HG02798 (cell line): ENCODE measurements around the gene SH2D2A.
"Not testable (repeated sequence)": the region's sequence is repeated elsewhere in the genome, so short reads cannot be mapped to it uniquely, and the experiment has no call there.

Experiments
- ATAC-seq: cut with Tn5 transposase; IDR thresholded peaks from one replicate; pipeline ENCODE4 v1.9.1; 2021; ENCODE audit warnings: mild to moderate bottlenecking; ENCODE audit not compliant: unreplicated experiment, poor library complexity

SH2D2A gene

DNA sequence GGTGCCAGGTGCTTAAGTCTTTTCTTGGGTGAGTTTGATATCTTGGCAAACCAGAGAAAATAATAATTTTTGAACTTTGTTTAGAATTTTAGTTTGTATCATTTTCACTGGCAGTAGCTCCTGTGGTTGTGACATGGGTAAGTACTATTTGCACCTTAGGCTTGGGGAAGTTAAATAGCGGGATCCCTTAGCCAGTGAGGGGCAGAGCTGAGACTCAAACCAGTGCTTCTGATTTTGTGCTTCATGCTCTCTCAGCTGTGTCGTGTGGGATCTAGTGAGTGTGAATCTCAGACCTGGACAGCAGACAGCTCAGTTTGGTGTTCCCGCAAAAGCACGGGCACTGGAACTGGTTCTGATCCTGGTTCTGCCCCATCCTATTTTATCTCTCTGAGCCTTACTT lies 39.7 kb downstream of the SH2D2A start:
- no peak for ATAC-seq

DNA sequence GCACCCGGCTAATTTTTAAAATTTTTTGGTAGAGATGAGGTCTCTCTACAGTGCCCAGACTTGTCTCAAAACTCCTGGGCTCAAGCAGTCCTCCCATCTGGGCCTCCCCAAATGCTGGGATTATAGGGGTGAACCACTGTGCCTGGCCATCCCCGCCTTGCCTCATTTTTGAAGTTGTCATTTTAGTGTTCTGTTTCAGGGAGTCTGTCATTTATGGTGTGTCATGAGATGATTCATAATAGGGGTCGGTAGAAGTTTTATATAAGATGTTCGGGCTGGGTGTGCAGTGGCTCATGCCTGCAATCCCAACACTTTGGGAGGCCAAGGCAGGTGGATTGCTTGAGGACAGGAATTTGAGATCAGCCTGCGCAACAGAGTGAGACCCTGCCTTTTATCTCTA lies 40.8 kb downstream of the SH2D2A start:
- no peak for ATAC-seq

- no peak for ATAC-seq
Measured at GRCh38 chr1:156773607-156774006, 43.0 kb downstream of the SH2D2A start.

- no peak for ATAC-seq
Measured at GRCh38 chr1:156772728-156773497, 43.7 kb downstream of the SH2D2A start.

GRCh38 chr1:156772222-156772621 lies 44.4 kb downstream of the SH2D2A start:
- no peak for ATAC-seq

GRCh38 chr1:156768610-156769295 lies 47.9 kb downstream of the SH2D2A start:
- ATAC-seq = no peak

- peak; percentile 5 for ATAC-seq
Measured at GRCh38 chr1:156767879-156768604, 48.6 kb downstream of the SH2D2A start.

DNA sequence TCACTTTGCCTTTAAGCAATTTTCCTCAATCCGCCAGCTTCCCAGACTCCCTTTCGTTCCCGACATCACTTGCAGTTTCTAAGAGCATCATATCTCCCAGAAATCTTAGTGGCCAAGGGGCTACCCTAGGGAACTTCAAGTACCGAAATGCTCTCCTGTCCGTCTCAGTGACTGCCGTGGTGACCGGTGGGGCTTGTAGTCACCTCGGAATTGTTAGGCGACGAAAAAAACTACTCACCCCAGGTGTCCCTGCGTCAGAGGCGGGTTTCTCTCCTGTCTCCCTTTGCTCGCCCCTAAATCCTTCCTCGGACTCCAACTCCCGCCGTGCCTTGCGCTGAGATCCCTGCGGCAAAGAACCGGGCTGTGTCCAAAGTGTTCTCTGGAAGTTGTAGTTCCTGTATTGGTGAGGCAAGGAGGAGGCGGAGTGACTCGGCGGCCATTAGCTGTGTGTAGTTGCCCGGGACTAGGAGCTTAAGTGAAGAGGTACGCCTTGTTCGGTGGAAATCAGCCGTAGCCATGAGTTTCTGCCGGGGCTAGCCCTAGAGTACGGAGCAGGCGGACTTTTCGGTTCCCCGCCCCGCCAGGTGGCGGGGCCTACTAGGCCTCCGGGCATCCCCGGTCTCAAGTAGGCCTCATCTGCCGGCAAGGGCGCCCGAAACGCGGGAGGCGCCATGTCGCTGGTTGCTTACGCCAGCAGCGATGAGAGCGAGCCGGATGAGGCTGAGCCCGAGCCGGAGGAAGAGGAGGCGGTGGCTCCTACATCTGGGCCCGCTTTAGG lies 49.4 kb downstream of the SH2D2A start, which contains the start of gene PRCC:
Gene PRCC (plus strand): TSS at position 435 of the 778 bp plus-strand sequence. CDS start 237 bp downstream, at position 672.
- peak; percentile 95 for ATAC-seq

DNA sequence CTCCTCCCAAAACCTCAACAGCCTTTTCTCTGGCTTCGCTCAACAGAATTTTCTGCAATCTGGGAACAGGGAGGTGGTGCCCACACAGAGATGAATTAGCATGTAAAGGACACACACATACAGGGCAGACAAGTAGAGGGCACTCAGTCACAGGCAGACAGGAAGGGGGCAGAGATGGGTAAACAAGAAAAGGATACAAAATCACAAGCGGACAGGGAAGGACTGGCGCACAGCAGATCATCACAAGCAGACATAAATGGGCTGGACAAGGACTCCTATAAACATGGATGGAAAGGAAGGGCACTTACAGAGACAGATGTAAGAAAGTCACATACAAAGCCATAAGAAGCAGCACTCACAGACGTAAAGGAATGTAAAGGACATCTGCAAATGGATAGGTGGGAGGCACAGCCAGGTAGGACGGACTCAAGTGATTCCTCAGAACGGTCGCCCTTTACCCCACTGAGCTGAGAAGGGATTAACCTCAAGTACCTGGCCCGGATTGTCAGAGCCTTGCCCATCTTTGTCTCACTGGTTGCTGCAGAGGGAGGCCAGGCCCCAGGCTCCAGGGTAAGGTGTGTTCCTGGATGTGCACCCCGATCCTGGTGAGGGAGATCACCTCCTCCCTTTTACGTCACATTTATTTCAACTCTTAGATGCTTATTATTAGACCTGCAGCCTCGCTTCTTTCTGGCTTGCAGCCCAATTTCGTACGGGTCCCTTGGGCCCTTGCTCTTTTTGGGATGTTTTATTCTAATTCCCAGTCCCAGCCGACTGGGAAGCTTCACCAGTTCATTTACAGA lies 50.1 kb downstream of the SH2D2A start:
- ATAC-seq = peak; percentile 13

- no peak for ATAC-seq
Measured at GRCh38 chr1:156765666-156766065, 51.0 kb downstream of the SH2D2A start.

- not testable (repeated sequence) for ATAC-seq
Measured at GRCh38 chr1:156765136-156765535, 51.5 kb downstream of the SH2D2A start.

GRCh38 chr1:156760796-156761104 lies 55.9 kb downstream of the SH2D2A start:
- ATAC-seq = no peak

DNA sequence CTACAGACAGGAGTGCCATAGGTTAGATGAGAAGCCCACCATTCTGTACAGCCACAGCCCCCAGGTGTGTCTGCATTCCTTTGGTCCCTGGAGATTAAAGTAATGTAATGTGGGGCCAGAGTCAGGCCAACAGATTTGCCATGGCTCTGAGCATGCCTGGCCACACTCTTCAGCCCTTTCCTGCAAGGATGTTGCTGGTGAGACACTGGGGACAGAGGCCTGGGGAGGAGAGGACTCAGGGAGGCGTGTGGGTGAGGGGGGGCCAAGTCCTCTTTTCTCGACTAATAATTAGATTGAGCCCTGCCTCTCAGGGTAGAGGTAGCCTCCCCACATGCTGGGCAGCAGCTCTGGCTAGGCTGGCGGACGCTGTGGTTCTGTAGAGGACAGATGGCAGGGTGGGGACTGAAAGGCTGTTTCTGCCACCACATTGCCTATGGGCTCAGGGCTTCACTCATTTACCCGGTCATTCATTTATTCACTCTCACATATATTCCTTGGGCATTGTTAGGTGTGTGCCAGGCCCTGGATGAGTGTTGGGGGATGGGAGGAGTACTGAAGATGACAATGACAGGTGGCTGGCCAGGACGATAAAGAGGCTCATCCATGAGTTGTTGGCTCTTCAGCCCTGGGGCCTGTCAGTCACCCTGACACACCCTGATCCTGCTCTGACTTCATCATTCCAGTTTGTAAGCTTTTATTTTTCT lies 56.4 kb downstream of the SH2D2A start:
- ATAC-seq = no peak

DNA sequence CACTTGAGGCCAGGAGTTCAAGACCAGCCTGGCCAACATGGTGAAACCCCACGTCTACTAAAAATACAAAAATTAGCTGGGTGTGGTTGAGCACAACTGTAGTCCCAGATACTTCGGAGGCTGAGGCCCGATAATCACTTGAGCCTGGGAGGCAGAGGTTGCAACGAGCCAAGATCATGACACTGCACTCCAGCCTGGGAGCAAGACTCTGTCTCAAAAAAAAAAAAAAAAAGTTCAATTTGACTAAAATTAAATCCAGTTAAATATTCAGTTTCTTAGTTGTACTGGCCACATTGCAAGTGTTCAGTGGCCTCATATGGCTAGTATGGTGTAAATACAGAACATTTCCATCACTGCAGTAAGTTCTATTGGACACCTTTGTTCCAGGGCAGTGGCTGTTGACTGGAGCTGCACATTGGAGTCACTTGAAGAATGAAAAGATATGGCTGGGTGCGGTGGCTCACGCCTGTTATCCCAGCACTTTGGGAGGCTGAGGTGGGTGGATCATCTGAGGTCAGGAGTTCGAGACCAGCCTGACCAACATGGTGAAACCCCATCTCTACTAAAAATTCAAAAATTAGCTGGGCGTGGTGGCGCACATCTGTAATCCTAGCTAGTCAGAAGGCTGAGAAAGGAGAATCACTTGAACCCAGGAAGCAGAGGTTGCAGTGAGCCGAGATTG lies 58.9 kb downstream of the SH2D2A start:
- not testable (repeated sequence) for ATAC-seq

GRCh38 chr1:156756355-156756754 lies 60.3 kb downstream of the SH2D2A start:
- ATAC-seq = no peak
